Activated T-helper 1 cell treated with anti-CD3 and anti-CD28 coated beads, Interleukin-12 subunit alpha, Interleukin-12 subunit beta, Interleukin-2, Interleukin-4 antibody, amounts not matched to agents 30 ng/mL and 10 ng/mL and 1 ng/mL, durations not matched to agents 14 hours and 24 hours and 36 hours (primary cell): ENCODE results near the gene NCOA5. TPM values are rescaled to one million over a fixed set of nuclear protein-coding genes. Genes with fewer than 3 reads are reported as not detected.
A peak's percentile ranks its signal among the peaks of the same experiment; 100 is the strongest.
"Not testable (repeated sequence)": the region's sequence is repeated elsewhere in the genome, so short reads cannot be mapped to it uniquely, and the experiment has no call there.

ENCODE experiments used
- DNase-seq: peaks from one replicate; pipeline ENCODE4 v3.0.0; 2021; ENCODE audit warnings: low spot score
- H3K27ac Mint-ChIP-seq: one replicate; pipeline ENCODE4 v1.8.0; 2021; ENCODE audit warnings: mild to moderate bottlenecking, mixed read lengths
- H3K27me3 Mint-ChIP-seq: one replicate; pipeline ENCODE4 v1.8.0; 2022; ENCODE audit warnings: mild to moderate bottlenecking, moderate library complexity, mixed read lengths; ENCODE audit not compliant: insufficient read depth
- H3K36me3 Mint-ChIP-seq: one replicate; pipeline ENCODE4 v1.8.0; 2021; ENCODE audit warnings: low read depth, mixed read lengths
- H3K4me1 Mint-ChIP-seq: one replicate; pipeline ENCODE4 v1.8.0; 2021; ENCODE audit warnings: low read depth, mixed read lengths
- H3K4me3 Mint-ChIP-seq: one replicate; pipeline ENCODE4 v1.8.0; 2021; ENCODE audit warnings: mild to moderate bottlenecking, moderate library complexity, mixed read lengths
- H3K9me3 Mint-ChIP-seq: one replicate; pipeline ENCODE4 v1.8.0; 2021; ENCODE audit warnings: mixed read lengths
- intact Hi-C: fragments of 100-400 bp; cut with micrococcal nuclease; formaldehyde crosslinking; loops from one replicate; pipeline ENCODE4 v1.15.1; 2024
- total RNA-seq: library from RNA; stranded (reverse); gene quantifications from 2 replicates; pipeline ENCODE4 v1.2.3, GENCODE V29; 2022

NCOA5 gene
- total RNA-seq, 1 donor from 2014 or later, result 30.4 TPM

DNA sequence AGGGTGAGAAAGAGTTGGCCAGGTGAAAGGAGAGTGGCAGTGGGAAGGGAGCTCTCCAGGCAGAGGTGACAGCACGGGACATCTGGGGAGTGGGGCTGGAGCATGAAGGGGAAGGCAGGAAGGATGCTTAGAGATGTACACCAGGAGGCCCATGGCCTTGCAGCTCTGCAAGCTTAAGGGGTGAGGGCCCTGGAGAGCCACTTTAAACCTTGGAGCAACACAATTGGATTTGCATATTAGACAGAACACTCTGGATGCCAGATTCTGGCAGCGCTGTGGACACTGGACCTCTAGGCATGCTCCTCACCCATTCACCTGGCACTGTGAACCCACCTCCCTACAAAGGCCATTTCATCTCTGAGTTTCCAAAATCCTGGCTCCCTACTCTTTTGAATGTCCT is 24.7 kb upstream of the NCOA5 start:
- peaks cover 20% of the 10 kb centered on the region for H3K4me1 Mint-ChIP-seq
- H3K4me3 Mint-ChIP-seq, result no peak overlapping the region
- intact Hi-C loops, result no loop called here
- no peaks in the 10 kb centered on the region for H3K9me3 Mint-ChIP-seq
- no peaks in the 10 kb centered on the region for H3K36me3 Mint-ChIP-seq
- peaks cover 20% of the 10 kb centered on the region for H3K27me3 Mint-ChIP-seq
- no peak overlapping the region for H3K27ac Mint-ChIP-seq
- no peak for DNase-seq

DNA sequence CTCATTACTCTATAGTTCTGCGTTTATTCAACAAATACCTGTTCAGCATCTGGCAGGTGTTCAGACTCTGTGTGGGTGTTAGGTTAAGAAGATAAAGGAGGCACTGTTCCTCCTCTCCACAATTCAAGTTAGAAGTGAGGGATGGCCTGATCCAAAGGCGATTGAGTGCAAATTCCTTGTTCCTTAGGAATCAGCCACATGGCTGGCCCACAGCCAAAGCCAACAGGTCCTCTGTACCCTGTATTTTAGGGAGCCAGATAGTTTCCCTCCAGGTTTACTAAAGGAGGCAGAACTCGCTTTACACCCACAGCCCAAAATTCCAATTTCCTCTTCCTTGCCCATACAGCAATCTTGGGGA is 23.3 kb upstream of the NCOA5 start:
- Mint-ChIP-seq H3K4me3 (no peak overlapping the region), H3K27ac (no peak overlapping the region), H3K27me3 (peaks cover 26% of the 10 kb centered on the region), H3K36me3 (no peaks in the 10 kb centered on the region), H3K9me3 (no peaks in the 10 kb centered on the region), H3K4me1 (peaks cover 18% of the 10 kb centered on the region)
- no peak for DNase-seq
- intact Hi-C loops, result no loop called here

DNA sequence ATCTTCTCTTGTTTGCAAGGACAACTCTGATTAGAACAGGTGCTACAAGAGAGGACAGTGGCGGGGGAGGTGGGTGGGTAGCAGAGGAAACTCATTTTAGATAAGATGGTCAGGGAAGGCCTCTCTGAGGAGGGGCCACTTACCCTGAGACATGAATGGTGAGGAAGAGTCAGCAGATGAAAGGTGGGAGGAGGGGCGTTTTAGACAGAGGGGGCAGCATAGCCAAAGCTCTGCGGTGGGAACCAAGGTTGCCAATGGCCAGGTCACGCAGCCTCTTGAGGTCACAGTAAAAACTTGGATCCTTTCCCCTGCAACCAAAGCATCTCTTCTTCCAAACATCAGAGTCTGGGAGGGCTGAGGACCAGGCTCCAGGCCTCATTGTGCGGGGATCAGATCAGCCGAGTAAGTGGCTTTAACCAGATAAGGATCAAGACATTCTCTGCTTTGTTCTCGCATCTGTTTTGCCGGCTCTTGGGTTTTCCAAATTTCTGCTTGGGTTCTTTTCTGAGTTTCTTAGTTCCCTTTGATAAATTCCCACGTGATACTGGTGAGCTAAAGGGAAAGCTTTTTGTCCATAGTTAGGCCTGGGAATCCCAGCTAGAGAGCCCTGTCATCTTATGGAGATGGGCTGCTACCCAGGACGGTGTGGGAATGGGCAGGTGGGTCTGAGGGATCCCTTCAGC is 22.8 kb upstream of the NCOA5 start:
- Mint-ChIP-seq H3K27ac (no peak overlapping the region), H3K4me1 (peaks cover 12% of the 10 kb centered on the region), H3K9me3 (no peaks in the 10 kb centered on the region), H3K36me3 (no peaks in the 10 kb centered on the region), H3K4me3 (no peak overlapping the region), H3K27me3 (peaks cover 26% of the 10 kb centered on the region)
- intact Hi-C loops, result no loop called here
- DNase-seq, result no peak

- no peak overlapping the region for H3K4me3 Mint-ChIP-seq
- no peak for DNase-seq
- peaks cover 9% of the 10 kb centered on the region for H3K4me1 Mint-ChIP-seq
- H3K27me3 Mint-ChIP-seq, result peaks cover 27% of the 10 kb centered on the region
- H3K9me3 Mint-ChIP-seq, result no peaks in the 10 kb centered on the region
- no peaks in the 10 kb centered on the region for H3K36me3 Mint-ChIP-seq
- intact Hi-C loops, result no loop called here
- no peak overlapping the region for H3K27ac Mint-ChIP-seq
Observed at GRCh38 chr20:46111836-46112212, 22.1 kb upstream of the NCOA5 start.

DNA sequence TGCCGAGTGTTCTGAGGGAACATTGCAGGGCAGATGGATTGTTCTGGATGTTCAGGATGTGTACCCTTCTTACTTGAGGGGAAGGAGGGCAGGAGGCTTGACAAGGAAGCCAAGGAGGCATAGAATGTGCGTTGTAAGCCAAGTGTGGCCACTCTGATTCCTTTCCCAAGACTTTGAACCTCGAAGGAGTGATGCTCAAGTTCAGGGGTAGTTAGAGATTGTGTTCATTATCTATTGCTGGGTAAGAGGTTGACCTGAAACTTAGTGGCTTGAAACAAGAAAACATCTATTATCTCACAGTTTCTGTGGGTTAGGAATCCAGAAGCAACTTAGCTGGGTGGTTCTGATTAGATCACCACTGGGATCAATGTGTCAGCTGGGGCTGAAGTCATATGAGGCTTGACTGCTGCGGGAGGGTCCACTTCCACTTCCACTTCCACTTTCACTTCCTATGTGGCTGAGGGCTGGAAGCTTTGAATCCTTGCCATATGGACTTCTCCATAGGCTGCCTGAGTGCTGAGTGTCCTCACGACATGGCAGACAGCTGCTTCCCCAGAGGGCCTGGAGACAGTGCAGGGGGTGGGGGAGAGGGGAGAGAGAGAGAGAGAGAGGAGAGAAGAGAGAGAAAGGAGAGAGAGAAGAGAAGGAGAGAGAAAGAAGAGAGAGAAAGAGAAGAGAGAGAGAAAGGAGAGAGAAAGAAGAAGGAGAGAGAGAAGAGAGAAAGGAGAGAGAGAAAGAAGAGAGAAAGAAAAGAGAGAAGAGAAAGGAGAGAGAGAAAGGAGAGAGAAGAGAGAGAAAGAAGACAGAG is 21.5 kb upstream of the NCOA5 start:
- H3K4me1 Mint-ChIP-seq, result peaks cover 9% of the 10 kb centered on the region
- no peaks in the 10 kb centered on the region for H3K36me3 Mint-ChIP-seq
- no peak for DNase-seq
- no peaks in the 10 kb centered on the region for H3K9me3 Mint-ChIP-seq
- no peak overlapping the region for H3K4me3 Mint-ChIP-seq
- H3K27me3 Mint-ChIP-seq, result peaks cover 27% of the 10 kb centered on the region
- H3K27ac Mint-ChIP-seq, result peak overlapping the region; percentile 9
- intact Hi-C loops, result no loop called here

GRCh38 chr20:46108976-46109375 is 19.2 kb upstream of the NCOA5 start:
- no peak overlapping the region for H3K4me3 Mint-ChIP-seq

GRCh38 chr20:46108435-46108841 is 18.7 kb upstream of the NCOA5 start:
- no peak for DNase-seq
- H3K27ac Mint-ChIP-seq, result no peak overlapping the region
- H3K27me3 Mint-ChIP-seq, result peaks cover 30% of the 10 kb centered on the region
- H3K4me1 Mint-ChIP-seq, result peaks cover 9% of the 10 kb centered on the region
- intact Hi-C loops, result no loop called here
- H3K4me3 Mint-ChIP-seq, result no peak overlapping the region
- no peaks in the 10 kb centered on the region for H3K36me3 Mint-ChIP-seq
- H3K9me3 Mint-ChIP-seq, result no peaks in the 10 kb centered on the region

More at GRCh38 chr20:46108976-46109375, 19.2 kb upstream of the NCOA5 start:
- Mint-ChIP-seq H3K36me3 (no peaks in the 10 kb centered on the region), H3K27me3 (peaks cover 31% of the 10 kb centered on the region), H3K9me3 (no peaks in the 10 kb centered on the region), H3K27ac (no peak overlapping the region), H3K4me1 (peaks cover 9% of the 10 kb centered on the region)
- no peak for DNase-seq
- intact Hi-C loops, result no loop called here

DNA sequence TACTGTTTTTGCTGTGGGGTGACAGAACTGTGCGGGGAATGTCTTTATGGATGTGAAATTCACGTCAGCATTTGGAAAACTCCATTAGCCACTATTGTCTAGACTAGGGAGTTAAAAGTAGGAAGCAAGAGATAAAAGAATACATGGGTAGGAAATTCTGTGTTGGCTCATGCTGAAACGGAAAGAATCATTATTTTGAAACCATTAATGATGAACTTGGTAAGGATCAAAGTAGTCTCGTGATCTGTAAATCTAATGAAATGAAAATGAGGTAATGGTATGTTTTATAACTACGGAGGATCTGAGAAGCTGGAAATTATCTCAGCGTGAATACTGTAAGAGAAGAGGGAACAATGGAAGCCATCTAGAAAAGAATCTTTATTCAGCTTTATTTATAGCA is 17.3 kb upstream of the NCOA5 start:
- DNase-seq, result no peak
- H3K9me3 Mint-ChIP-seq, result no peaks in the 10 kb centered on the region
- H3K27me3 Mint-ChIP-seq, result peaks cover 33% of the 10 kb centered on the region
- H3K36me3 Mint-ChIP-seq, result no peaks in the 10 kb centered on the region
- H3K4me1 Mint-ChIP-seq, result peaks cover 9% of the 10 kb centered on the region
- no peak overlapping the region for H3K4me3 Mint-ChIP-seq
- intact Hi-C loops, result no loop called here
- no peak overlapping the region for H3K27ac Mint-ChIP-seq

GRCh38 chr20:46104262-46104661 is 14.5 kb upstream of the NCOA5 start:
- Mint-ChIP-seq H3K9me3 (no peaks in the 10 kb centered on the region), H3K36me3 (no peaks in the 10 kb centered on the region), H3K27me3 (peaks cover 36% of the 10 kb centered on the region), H3K27ac (no peak overlapping the region), H3K4me3 (no peak overlapping the region), H3K4me1 (no peaks in the 10 kb centered on the region)
- intact Hi-C loops, result no loop called here
- DNase-seq, result no peak

GRCh38 chr20:46102940-46103339 is 13.2 kb upstream of the NCOA5 start:
- DNase-seq, result no peak
- Mint-ChIP-seq H3K9me3 (no peaks in the 10 kb centered on the region), H3K36me3 (no peaks in the 10 kb centered on the region), H3K4me3 (no peak overlapping the region), H3K27me3 (peaks cover 38% of the 10 kb centered on the region), H3K27ac (no peak overlapping the region), H3K4me1 (no peaks in the 10 kb centered on the region)
- intact Hi-C loops, result no loop called here

GRCh38 chr20:46101957-46102356 is 12.2 kb upstream of the NCOA5 start:
- Mint-ChIP-seq H3K27ac (no peak overlapping the region), H3K9me3 (no peaks in the 10 kb centered on the region), H3K36me3 (no peaks in the 10 kb centered on the region), H3K27me3 (peaks cover 42% of the 10 kb centered on the region), H3K4me3 (no peak overlapping the region), H3K4me1 (no peaks in the 10 kb centered on the region)
- intact Hi-C loops, result no loop called here
- no peak for DNase-seq

GRCh38 chr20:46100988-46101387 is 11.2 kb upstream of the NCOA5 start:
- no peaks in the 10 kb centered on the region for H3K4me1 Mint-ChIP-seq

DNA sequence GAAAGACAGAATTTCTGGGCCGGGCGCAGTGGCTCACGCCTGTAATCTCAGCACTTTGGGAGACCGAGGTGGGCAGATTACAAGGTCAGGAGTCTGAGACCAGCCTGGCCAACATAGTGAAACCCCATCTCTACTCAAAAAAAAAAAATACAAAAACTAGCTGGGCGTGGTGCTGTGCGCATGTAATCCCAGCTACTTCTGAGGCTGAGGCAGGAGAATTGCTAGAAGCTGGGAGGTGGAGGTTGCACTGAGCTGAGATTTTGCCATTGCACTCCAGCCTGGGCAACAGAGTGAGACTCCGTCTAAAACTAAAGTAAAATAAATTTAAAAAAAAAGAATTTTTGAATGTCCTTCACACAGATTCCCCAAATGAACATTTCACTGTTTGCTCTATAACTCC is 10.7 kb upstream of the NCOA5 start:
- DNase-seq, H3K4me1 Mint-ChIP-seq, H3K27ac Mint-ChIP-seq, H3K36me3 Mint-ChIP-seq, H3K4me3 Mint-ChIP-seq, intact Hi-C loops, H3K9me3 Mint-ChIP-seq: not testable (repeated sequence)
- H3K27me3 Mint-ChIP-seq, result peaks cover 41% of the 10 kb centered on the region

More at GRCh38 chr20:46100988-46101387, 11.2 kb upstream of the NCOA5 start:
- peaks cover 42% of the 10 kb centered on the region for H3K27me3 Mint-ChIP-seq
- DNase-seq, result no peak
- H3K9me3 Mint-ChIP-seq, result no peaks in the 10 kb centered on the region
- no peaks in the 10 kb centered on the region for H3K36me3 Mint-ChIP-seq
- intact Hi-C loops, result no loop called here
- no peak overlapping the region for H3K27ac Mint-ChIP-seq
- no peak overlapping the region for H3K4me3 Mint-ChIP-seq
